ENCODE measurements around the gene TRIM26. TPM values are rescaled to one million over a fixed set of nuclear protein-coding genes. Genes with fewer than 3 reads are reported as not detected.

The TRIM26 gene
- total RNA-seq, 6 donors from 2014 or later, result 38.4 to 67.1 (median 53.8) TPM

DNA sequence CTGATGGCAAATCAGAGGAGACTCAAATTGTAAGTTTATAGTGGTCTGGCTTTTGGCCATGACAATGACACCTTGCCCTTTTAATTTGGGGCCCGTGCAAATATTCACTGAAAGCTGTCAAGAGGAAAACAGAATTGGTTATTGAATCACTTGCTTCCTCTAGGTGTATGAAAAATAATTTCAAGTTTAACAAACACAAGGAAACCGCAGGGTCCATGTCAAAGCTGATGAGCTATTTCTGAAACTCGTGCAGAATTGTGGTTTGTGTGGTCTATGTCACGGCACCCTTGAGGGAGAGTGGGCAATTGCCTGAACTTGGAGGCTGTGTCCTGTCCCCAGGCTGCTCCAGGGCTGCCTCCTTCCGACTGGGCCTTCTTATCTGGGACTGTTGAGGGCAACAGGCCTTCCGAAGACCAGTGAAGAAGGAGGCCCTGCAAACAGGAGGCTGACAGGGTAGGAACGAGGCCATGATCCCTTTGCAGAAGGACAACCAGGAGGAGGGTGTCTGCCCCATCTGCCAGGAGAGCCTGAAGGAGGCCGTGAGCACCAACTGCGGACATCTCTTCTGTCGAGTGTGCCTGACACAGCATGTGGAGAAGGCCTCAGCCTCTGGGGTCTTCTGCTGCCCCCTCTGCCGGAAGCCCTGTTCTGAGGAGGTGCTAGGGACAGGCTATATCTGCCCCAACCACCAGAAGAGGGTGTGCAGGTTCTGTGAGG is 76.5 kb downstream of the TRIM26 start:
- Histone ChIP-seq H3K36me3 (no peaks in the 10 kb centered on the region), H3K9me3 (no peaks in the 10 kb centered on the region), H3K4me3 (no peak overlapping the region), H3K27ac (no peak overlapping the region), H3K27me3 (no peaks in the 10 kb centered on the region), H3K4me1 (no peaks in the 10 kb centered on the region)
- no peak for ATAC-seq (ENCODE audit: low FRiP score in 2 of 2)
- WGBS, 2 donors, result 72% methylated on average over 11 of the region's 11 CpGs
- DNase-seq, result no peak
- no peak for TF ChIP-seq POLR2A (IDR thresholded peaks at IDR 0.05)
- TF ChIP-seq POLR2AphosphoS5 (IDR thresholded peaks at IDR 0.05), result no peak
- TF ChIP-seq EP300 (IDR thresholded peaks at IDR 0.05), result no peak
- TF ChIP-seq, protein P1, sequence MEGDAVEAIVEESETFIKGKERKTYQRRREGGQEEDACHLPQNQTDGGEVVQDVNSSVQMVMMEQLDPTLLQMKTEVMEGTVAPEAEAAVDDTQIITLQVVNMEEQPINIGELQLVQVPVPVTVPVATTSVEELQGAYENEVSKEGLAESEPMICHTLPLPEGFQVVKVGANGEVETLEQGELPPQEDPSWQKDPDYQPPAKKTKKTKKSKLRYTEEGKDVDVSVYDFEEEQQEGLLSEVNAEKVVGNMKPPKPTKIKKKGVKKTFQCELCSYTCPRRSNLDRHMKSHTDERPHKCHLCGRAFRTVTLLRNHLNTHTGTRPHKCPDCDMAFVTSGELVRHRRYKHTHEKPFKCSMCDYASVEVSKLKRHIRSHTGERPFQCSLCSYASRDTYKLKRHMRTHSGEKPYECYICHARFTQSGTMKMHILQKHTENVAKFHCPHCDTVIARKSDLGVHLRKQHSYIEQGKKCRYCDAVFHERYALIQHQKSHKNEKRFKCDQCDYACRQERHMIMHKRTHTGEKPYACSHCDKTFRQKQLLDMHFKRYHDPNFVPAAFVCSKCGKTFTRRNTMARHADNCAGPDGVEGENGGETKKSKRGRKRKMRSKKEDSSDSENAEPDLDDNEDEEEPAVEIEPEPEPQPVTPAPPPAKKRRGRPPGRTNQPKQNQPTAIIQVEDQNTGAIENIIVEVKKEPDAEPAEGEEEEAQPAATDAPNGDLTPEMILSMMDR (IDR thresholded peaks at IDR 0.05), result no peak

DNA sequence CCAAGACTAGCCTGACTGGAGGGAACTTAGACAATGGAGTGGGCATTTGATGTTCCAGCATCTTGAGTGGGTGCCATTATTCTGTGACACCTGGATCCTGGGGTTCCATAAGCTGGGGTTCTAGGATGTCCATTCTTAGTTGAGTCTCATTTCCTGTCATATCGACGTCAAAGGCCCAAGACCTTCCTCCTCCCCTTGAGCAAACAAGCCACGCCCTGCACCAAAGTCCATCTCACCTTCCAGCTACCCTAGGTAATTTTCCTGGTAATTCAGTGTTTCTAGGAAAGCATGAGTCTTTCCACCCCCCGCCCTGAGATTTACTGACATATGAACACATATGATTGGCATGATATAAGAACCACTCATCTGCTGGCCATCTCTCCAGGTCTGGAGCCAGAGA is 77.4 kb downstream of the TRIM26 start, which contains the start of gene TRIM40:
Gene TRIM40, plus strand, starts transcription at position 384 of the 400 bp plus-strand sequence. CDS start 897 bp downstream, outside the sequence.
- Histone ChIP-seq H3K27me3 (no peaks in the 10 kb centered on the region), H3K27ac (no peak within 1 kb of the TSS), H3K36me3 (no peaks in the 10 kb centered on the region), H3K4me3 (no peak within 1 kb of the TSS), H3K4me1 (peaks cover 0 to 3% (median 2%) of the 10 kb centered on the region in 4 donors), H3K9me3 (no peaks in the 10 kb centered on the region)
- ATAC-seq (ENCODE audit: low FRiP score in 2 of 2) (no peak), DNase-seq (no peak)
- TF ChIP-seq EP300 (IDR thresholded peaks at IDR 0.05) (no peak), POLR2A (IDR thresholded peaks at IDR 0.05) (no peak), POLR2AphosphoS5 (IDR thresholded peaks at IDR 0.05) (no peak)
- TF ChIP-seq, protein P1 (IDR thresholded peaks at IDR 0.05), result no peak
- WGBS, 2 donors, result 67 to 71% methylated on average over 4 of the region's 4 CpGs

DNA sequence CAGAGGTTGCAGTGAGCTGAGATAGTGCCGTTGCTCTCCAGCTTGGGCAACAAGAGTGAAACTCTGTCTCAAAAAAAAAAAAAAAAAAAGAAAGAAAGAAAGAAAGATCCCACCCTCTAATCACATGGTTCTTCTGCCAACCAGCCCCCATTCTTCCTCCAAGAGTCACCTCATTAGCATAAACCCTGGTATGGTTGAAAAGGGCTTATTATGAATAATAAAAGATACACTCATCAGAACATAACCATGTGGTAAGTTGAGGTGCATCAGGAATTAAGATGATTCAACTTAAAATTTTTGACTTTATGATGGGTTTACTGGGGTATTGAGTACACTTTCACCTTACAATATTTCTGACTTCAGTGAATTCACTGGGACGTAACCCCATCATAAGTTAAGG is 78.1 kb downstream of the TRIM26 start:
- no peaks in the 10 kb centered on the region for H3K9me3 ChIP-seq
- no peak overlapping the region for H3K4me3 ChIP-seq
- no peaks in the 10 kb centered on the region for H3K27me3 ChIP-seq
- no peak for TF ChIP-seq POLR2AphosphoS5 (IDR thresholded peaks at IDR 0.05)
- TF ChIP-seq EP300 (IDR thresholded peaks at IDR 0.05), result no peak
- TF ChIP-seq, protein P1 (IDR thresholded peaks at IDR 0.05), result no peak
- TF ChIP-seq POLR2A (IDR thresholded peaks at IDR 0.05), result no peak
- H3K4me1 ChIP-seq, result peaks cover 0 to 8% (median 8%) of the 10 kb centered on the region in 4 donors
- no peak overlapping the region for H3K27ac ChIP-seq
- ATAC-seq (ENCODE audit: low FRiP score in 2 of 2) (no peak), DNase-seq (no peak)
- 82 to 84% methylated on average over 2 of the region's 2 CpGs for WGBS, 2 donors
- H3K36me3 ChIP-seq, result no peaks in the 10 kb centered on the region

Other genes with a start within 250 kb of the TRIM26 start
- 10 to 100 TPM; 14.9 to 23.6 (median 19.7) TPM for gene POLR1H, start 152.1 kb downstream of the TRIM26 start, total RNA-seq
- 10 to 100 TPM; 31.4 to 66.1 (median 42.7) TPM for gene PPP1R11, start 146.2 kb downstream of the TRIM26 start, total RNA-seq
- 1 to 10 TPM; 2.0 to 4.2 (median 2.8) TPM for gene RNF39, start 137.6 kb downstream of the TRIM26 start, total RNA-seq
- under 1 TPM in 2 of 6 donors, not detected in 4; 0.17 to 0.79 TPM for gene TRIM31, start 100.3 kb downstream of the TRIM26 start, total RNA-seq
- gene TRIM40, start 77.3 kb downstream of the TRIM26 start, total RNA-seq, result not detected
- 1 to 10 TPM in 1 of 6 donors, under 1 TPM in 3, not detected in 2; 0.07 to 1.4 (median 0.13) TPM for gene TRIM10, start 52.2 kb downstream of the TRIM26 start, total RNA-seq
- 1 to 10 TPM in 1 of 6 donors, under 1 TPM in 1, not detected in 4; 0.30 to 1.0 TPM for gene TRIM15, start 49.9 kb downstream of the TRIM26 start, total RNA-seq
- gene TRIM39, start 113.5 kb upstream of the TRIM26 start, total RNA-seq, result 10 to 100 TPM; 12.2 to 23.3 (median 16.2) TPM
- 10 to 100 TPM; 34.6 to 72.4 (median 45.5) TPM for gene RPP21, start 131.8 kb upstream of the TRIM26 start, total RNA-seq

All from upper lobe of left lung (tissue), 6 donors.